Measurements from ENCODE around the gene NPAS2. TPM values are rescaled to one million over a fixed set of nuclear protein-coding genes. Genes with fewer than 3 reads are reported as not detected.

The NPAS2 gene
- total and polyA plus RNA-seq, 4 donors: 5.9 to 17.1 (median 10.4) TPM

- no peak for DNase-seq
- 86 to 90% methylated on average over 6 of the region's 6 CpGs for WGBS, 2 donors
- Histone ChIP-seq H3K9me3 (ENCODE audit: control insufficient read depth in 4 of 4, insufficient read depth in 3 of 4, low read length in 3 of 4) (no peaks in the 10 kb centered on the region), H3K4me1 (ENCODE audit: control insufficient read depth in 5 of 5, insufficient read depth in 5 of 5, low read length in 5 of 5) (peaks cover 0 to 8% (median 4%) of the 10 kb centered on the region in 5 donors), H3K27ac (ENCODE audit: low read depth in 1 of 2, low read length in 1 of 2) (no peak overlapping the region), H3K4me3 (no peak overlapping the region), H3K27me3 (ENCODE audit: control insufficient read depth in 3 of 3, insufficient read depth in 3 of 3, low read length in 2 of 3) (no peaks in the 10 kb centered on the region), H3K9ac (ENCODE audit: insufficient read depth in 1 of 2, low read length in 2 of 2) (no peak overlapping the region), H3K36me3 (ENCODE audit: control insufficient read depth in 4 of 4, insufficient read depth in 4 of 4, low read length in 4 of 4) (no peaks in the 10 kb centered on the region)
- ATAC-seq (ENCODE audit: insufficient read depth, low FRiP score): no peak
- TF ChIP-seq CTCF (IDR thresholded peaks at IDR 0.05; ENCODE audit: control extremely low read depth, extremely low read depth): no peak
These were observed 37.5 kb upstream of the NPAS2 start for GRCh38 chr2:100782380-100782878.

- H3K36me3 ChIP-seq (ENCODE audit: control insufficient read depth in 4 of 4, insufficient read depth in 4 of 4, low read length in 4 of 4): no peaks in the 10 kb centered on the region
- no peak for TF ChIP-seq CTCF (IDR thresholded peaks at IDR 0.05; ENCODE audit: control extremely low read depth, extremely low read depth)
- DNase-seq (no peak), ATAC-seq (ENCODE audit: insufficient read depth, low FRiP score) (no peak)
- H3K9ac ChIP-seq (ENCODE audit: insufficient read depth in 1 of 2, low read length in 2 of 2): no peak overlapping the region
- H3K27ac ChIP-seq (ENCODE audit: low read depth in 1 of 2, low read length in 1 of 2): no peak overlapping the region
- H3K4me1 ChIP-seq (ENCODE audit: control insufficient read depth in 5 of 5, insufficient read depth in 5 of 5, low read length in 5 of 5): peaks cover 0 to 8% (median 4%) of the 10 kb centered on the region in 5 donors
- H3K4me3 ChIP-seq: no peak overlapping the region
- no peaks in the 10 kb centered on the region for H3K9me3 ChIP-seq (ENCODE audit: control insufficient read depth in 4 of 4, insufficient read depth in 3 of 4, low read length in 3 of 4)
- no peaks in the 10 kb centered on the region for H3K27me3 ChIP-seq (ENCODE audit: control insufficient read depth in 3 of 3, insufficient read depth in 3 of 3, low read length in 2 of 3)
- WGBS, 2 donors: 69 to 79% methylated on average over 3 of the region's 3 CpGs
These were observed 36.0 kb upstream of the NPAS2 start for GRCh38 chr2:100783987-100784386.

GRCh38 chr2:100784681-100785080 is 35.3 kb upstream of the NPAS2 start:
- WGBS, 2 donors: 91 to 92% methylated on average over 8 of the region's 8 CpGs
- no peaks in the 10 kb centered on the region for H3K36me3 ChIP-seq (ENCODE audit: control insufficient read depth in 4 of 4, insufficient read depth in 4 of 4, low read length in 4 of 4)
- no peaks in the 10 kb centered on the region for H3K9me3 ChIP-seq (ENCODE audit: control insufficient read depth in 4 of 4, insufficient read depth in 3 of 4, low read length in 3 of 4)
- H3K27me3 ChIP-seq (ENCODE audit: control insufficient read depth in 3 of 3, insufficient read depth in 3 of 3, low read length in 2 of 3): no peaks in the 10 kb centered on the region
- peaks cover 0 to 8% (median 4%) of the 10 kb centered on the region in 5 donors for H3K4me1 ChIP-seq (ENCODE audit: control insufficient read depth in 5 of 5, insufficient read depth in 5 of 5, low read length in 5 of 5)
- no peak overlapping the region for H3K4me3 ChIP-seq
- DNase-seq (no peak), ATAC-seq (ENCODE audit: insufficient read depth, low FRiP score) (no peak)
- H3K27ac ChIP-seq (ENCODE audit: low read depth in 1 of 2, low read length in 1 of 2): no peak overlapping the region
- TF ChIP-seq CTCF (IDR thresholded peaks at IDR 0.05; ENCODE audit: control extremely low read depth, extremely low read depth): no peak
- H3K9ac ChIP-seq (ENCODE audit: insufficient read depth in 1 of 2, low read length in 2 of 2): no peak overlapping the region
